Measurements from ENCODE around the gene SBF2. TPM values are rescaled to one million over a fixed set of nuclear protein-coding genes. Genes with fewer than 3 reads are reported as not detected.

SBF2 gene
- polyA plus RNA-seq, 4 donors, result 45.9 to 56.5 (median 49.8) TPM

- DNase-seq (ENCODE audit: low read depth in 4 of 4, low spot score in 3 of 4), result no peak
These were observed 23.9 kb upstream of the SBF2 start for GRCh38 chr11:10317776-10318526.

DNA sequence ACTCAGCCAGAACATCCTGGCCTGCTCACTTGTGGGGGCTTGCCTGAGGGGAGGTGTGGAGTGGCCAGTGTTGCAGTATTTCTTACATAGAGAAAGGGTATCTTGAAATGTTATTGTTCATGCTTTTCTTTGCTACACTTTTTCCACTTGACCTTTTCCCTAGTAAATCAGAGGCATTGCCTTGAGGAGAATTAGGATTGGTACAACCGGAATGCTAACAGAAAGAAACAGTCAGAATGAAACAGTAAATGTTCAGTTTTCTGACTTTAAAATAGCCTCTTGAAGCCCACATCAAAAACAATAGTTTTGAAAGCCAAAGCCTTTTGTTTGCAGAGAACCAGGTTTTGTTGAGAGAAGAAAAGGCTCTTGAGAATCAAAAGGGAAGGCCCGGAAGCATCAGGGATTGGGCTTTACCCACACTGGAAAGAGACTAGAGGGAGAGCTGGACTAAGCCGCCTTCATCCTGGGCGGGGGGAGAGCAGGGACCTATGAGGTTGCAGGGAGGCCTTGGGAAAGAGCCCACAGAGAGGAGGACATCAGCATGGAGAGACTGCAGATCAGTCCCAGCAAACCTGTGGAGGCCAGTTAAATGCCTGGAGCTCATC, 23.2 kb upstream of the SBF2 start:
- no peak for DNase-seq (ENCODE audit: low read depth in 4 of 4, low spot score in 3 of 4)

DNA sequence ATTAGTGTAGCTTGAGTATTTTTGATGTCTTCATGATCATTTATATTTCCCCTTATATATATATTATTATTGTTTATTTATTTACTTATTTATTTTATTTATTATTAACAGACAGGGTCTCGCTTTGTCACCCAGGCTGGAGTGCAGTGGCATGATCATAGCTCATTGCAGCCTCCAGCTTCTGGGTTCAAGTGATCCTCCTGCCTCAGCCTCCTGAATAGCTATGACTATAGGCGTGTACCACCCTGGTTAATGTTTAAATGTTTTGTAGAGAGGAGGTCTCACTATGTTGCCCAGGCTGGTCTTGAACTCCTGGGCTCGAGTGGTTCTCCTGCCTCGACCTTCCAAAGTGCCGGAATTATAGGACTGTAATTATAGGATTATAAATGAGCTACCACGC, 21.1 kb upstream of the SBF2 start:
- DNase-seq (ENCODE audit: low read depth in 4 of 4, low spot score in 3 of 4), result no peak

- DNase-seq (ENCODE audit: low read depth in 4 of 4, low spot score in 3 of 4), result no peak
These were observed 20.4 kb upstream of the SBF2 start for GRCh38 chr11:10314199-10315072.

- no peak for DNase-seq (ENCODE audit: low read depth in 4 of 4, low spot score in 3 of 4)
These were observed 17.8 kb upstream of the SBF2 start for GRCh38 chr11:10311802-10312201.

GRCh38 chr11:10310301-10310841, 16.4 kb upstream of the SBF2 start:
- DNase-seq (ENCODE audit: low read depth in 4 of 4, low spot score in 3 of 4), result no peak

GRCh38 chr11:10309163-10310093, 15.4 kb upstream of the SBF2 start:
- no peak for DNase-seq (ENCODE audit: low read depth in 4 of 4, low spot score in 3 of 4)

DNA sequence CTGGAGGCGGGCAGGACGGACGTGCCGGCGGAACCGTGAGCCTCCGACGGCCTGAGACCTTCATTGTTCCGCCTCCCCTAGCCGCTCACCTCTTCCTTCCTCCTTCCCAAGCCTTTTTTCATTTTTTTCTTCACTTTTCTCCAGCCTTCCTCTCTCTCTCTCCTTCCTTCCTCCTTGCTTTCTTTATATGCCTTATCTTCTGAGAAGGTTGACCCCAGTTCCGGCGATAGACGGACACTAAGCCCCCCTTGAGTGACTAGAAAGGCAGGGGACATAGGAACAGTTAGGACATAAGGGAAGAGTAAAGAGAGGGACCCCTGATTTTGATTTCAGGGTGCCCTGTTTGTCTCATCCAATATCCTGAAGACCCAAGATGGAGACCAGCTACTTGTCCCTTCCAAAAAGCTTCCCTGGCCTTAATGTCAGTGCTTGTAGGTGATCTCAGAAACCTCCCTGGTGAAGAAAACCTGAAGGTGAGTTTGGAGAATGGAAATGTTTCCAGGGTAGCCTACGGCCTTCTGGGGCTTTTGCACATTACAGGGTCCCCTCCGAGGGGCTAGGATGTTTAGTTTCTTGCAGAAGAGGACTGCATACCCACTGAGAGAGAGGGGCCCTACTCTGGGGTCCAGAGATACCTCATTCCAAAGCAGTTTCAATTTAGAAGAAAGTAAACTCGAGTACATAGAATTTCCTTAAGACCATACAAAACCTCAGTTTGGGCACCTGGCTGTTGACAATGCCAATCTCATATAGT, 14.4 kb upstream of the SBF2 start:
- no peak for DNase-seq (ENCODE audit: low read depth in 4 of 4, low spot score in 3 of 4)

DNA sequence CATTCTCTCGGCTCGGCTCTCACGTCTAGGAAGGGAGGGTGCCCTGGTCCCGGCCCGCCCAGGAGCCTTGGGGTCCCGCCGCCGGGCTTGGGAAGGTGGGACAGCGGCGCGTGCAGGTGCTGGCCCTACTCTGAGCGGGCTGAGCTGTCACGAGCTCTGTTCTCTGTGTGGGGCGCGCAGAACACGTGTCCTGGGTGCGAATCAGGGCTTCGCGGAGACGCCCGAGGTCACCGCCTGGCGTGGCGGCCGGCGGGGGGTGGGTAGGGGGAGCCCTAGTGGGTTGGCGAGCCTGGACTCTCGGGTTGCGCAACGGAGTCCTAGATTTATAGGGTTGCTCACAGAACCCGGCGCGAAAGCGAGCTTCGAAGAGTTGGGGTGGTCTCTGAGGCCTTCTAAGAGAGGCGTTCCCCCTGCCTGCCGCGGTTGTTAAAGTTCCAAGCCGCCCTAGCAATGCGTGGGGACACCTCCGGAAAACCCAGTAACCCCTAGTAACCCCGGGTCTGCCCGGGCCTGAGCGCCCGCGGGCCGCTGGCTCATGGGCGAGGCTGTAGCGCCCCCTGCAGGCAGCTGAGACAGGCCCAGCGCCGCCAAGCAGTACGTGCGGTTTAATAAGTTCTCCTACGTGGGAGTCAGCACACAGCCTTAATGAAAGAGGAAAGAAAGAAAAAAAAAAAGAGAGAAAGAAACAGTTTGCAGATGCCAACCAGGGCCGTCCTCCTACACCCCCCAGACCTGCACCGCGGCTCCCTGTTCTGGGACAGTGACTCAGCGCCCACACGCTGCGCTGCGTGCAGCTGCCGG, 13.6 kb upstream of the SBF2 start:
- peak in 1 of 4 donors; percentile 86 for DNase-seq (ENCODE audit: low read depth in 4 of 4, low spot score in 3 of 4)

GRCh38 chr11:10307022-10307399, 13.0 kb upstream of the SBF2 start:
- DNase-seq (ENCODE audit: low read depth in 4 of 4, low spot score in 3 of 4), result no peak

GRCh38 chr11:10305964-10306918, 12.2 kb upstream of the SBF2 start:
- peak in 1 of 4 donors; percentile 37 for DNase-seq (ENCODE audit: low read depth in 4 of 4, low spot score in 3 of 4)

DNA sequence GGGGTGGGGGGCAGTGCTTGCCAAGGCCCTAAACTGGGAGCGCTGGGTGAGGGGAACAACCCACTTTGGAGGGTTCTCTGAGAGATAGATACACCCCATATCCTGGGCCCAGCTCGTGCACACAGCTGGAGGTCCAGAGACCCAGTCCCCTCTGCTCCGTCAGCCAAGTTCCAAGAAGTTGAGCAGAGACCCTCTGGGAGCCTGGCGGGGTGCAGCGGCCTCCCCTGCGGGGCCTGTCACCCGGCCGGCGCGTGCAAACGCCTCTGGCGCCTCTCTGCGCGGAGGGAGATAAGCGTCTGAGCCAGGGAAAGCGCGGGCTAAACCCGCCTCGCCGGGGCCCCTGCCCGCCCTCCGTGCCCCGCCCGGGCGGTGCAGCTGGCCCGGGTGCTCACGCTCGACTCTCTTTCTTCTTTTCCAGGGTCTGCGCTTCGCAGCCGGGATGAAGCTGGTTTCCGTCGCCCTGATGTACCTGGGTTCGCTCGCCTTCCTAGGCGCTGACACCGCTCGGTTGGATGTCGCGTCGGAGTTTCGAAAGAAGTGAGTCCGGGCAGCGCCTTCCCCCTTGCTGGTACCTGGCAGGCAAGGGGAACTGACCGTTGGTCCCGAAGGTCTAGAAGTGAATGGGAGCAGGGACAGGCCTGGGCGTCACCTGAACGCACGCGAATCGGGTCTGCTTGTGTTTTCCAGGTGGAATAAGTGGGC, 11.4 kb upstream of the SBF2 start:
- DNase-seq (ENCODE audit: low read depth in 4 of 4, low spot score in 3 of 4), result peak in 1 of 4 donors; percentile 39

DNA sequence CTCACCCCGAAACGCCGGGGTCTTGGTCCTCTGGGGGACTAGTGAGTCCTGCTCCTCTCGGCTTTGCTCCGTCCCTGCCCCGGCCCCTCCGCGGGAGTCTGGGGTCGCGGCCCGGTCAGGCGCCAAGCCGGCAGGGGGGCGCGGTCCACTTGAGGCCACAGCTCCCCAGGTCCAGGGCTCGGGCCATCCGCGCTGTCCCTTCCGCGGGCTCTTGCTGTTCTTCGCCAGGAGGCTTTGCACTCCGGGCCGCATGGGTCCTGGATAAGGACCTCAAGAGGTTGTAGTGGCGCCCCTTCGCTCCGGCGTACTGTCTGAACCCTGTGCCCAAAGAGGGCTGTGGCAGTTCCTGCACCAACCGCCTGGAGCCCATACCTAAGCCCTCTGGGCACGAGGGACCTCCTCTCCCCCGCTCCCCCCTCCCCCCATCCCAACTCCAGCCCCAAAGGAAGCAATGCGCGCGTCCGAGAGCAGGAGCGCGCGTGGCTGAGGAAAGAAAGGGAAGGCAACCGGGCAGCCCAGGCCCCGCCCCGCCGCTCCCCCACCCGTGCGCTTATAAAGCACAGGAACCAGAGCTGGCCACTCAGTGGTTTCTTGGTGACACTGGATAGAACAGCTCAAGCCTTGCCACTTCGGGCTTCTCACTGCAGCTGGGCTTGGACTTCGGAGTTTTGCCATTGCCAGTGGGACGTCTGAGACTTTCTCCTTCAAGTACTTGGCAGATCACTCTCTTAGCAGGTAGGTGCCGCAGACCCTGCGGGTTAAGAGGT, 10.7 kb upstream of the SBF2 start, which contains the start of gene ADM:
TSS of gene ADM (plus strand) at position 579 of the 767 bp plus-strand sequence. CDS start 628 bp downstream, outside the sequence.
- peak in 2 of 4 donors; percentile 72 to 82 for DNase-seq (ENCODE audit: low read depth in 4 of 4, low spot score in 3 of 4)

GRCh38 chr11:10303558-10304363, 9.7 kb upstream of the SBF2 start:
- DNase-seq (ENCODE audit: low read depth in 4 of 4, low spot score in 3 of 4), result peak in 1 of 4 donors; percentile 32
